DOHH2 (cell line): Measurements from ENCODE around the gene NEDD4L.

ENCODE experiments used
- H3F3A ChIP-seq: fragments of 200-600 bp; sonication (generic), shearing (Covaris generic); 2 replicates; pipeline ENCODE4 v1.6.0; 2016; ENCODE audit warnings: antibody characterized with exemption, mild to moderate bottlenecking; ENCODE audit not compliant: control insufficient read depth, insufficient read depth
- H3K27ac ChIP-seq: fragments of 200-600 bp; sonication (generic); 2 replicates; pipeline ENCODE4 v1.5.1; 2014; ENCODE audit warnings: low read depth, mild to moderate bottlenecking, low read length, moderate library complexity
- H3K27me3 ChIP-seq: fragments of 200-600 bp; sonication (generic); 2 replicates; pipeline ENCODE4 v1.6.1; 2014; ENCODE audit warnings: mild to moderate bottlenecking, low read length, mixed read lengths; ENCODE audit not compliant: control insufficient read depth
- H3K36me3 ChIP-seq: fragments of 200-600 bp; sonication (generic); 2 replicates; pipeline ENCODE4 v1.6.1; 2014; ENCODE audit warnings: mild to moderate bottlenecking, low read length, moderate library complexity, mixed read lengths; ENCODE audit not compliant: control insufficient read depth
- H3K4me1 ChIP-seq: fragments of 200-600 bp; sonication (generic); 2 replicates; pipeline ENCODE4 v1.6.1; 2014; ENCODE audit warnings: mild to moderate bottlenecking, low read length, mixed read lengths; ENCODE audit not compliant: control insufficient read depth
- H3K4me2 ChIP-seq: fragments of 200-600 bp; sonication (generic); 2 replicates; pipeline ENCODE4 v1.6.0; 2014; ENCODE audit warnings: mild to moderate bottlenecking, low read length, moderate library complexity
- H3K4me3 ChIP-seq: fragments of 200-600 bp; sonication (generic); 2 replicates; pipeline ENCODE4 v1.5.1; 2014; ENCODE audit warnings: mild to moderate bottlenecking, low read length, mixed read lengths
- H3K79me2 ChIP-seq: fragments of 200-600 bp; sonication (generic); 2 replicates; pipeline ENCODE4 v1.6.1; 2014; ENCODE audit warnings: mild to moderate bottlenecking, low read length, mixed read lengths; ENCODE audit not compliant: control insufficient read depth
- H3K9me2 ChIP-seq: fragments of 200-600 bp; sonication (generic); replicated peaks from 2 replicates; pipeline ENCODE4 v1.6.1; 2014; ENCODE audit warnings: mild to moderate bottlenecking, low read length, mixed read lengths; ENCODE audit not compliant: control insufficient read depth
- H3K9me3 ChIP-seq: fragments of 200-600 bp; sonication (generic); 2 replicates; pipeline ENCODE4 v1.6.1; 2014; ENCODE audit warnings: antibody characterized with exemption, low read length, mixed read lengths; ENCODE audit not compliant: control insufficient read depth, insufficient read depth
- H4K20me1 ChIP-seq: fragments of 200-600 bp; sonication (generic); 2 replicates; pipeline ENCODE4 v1.6.0; 2014; ENCODE audit warnings: low read depth, mild to moderate bottlenecking, antibody characterized with exemption, low read length, moderate library complexity; ENCODE audit not compliant: control insufficient read depth, insufficient read depth
- EZH2phosphoT487 ChIP-seq: fragments of 200-600 bp; sonication (generic); IDR thresholded peaks from 2 replicates; pipeline ENCODE4 v1.6.1; 2017; ENCODE audit warnings: borderline replicate concordance, mild to moderate bottlenecking, antibody characterized with exemption, low read length, moderate library complexity, mixed read lengths
- TF ChIP-seq, protein P1 (sequence below): fragments of 200-600 bp; sonication (generic); IDR thresholded peaks from one replicate; pipeline ENCODE4 v1.5.1; 2014; ENCODE audit warnings: antibody characterized with exemption, mild to moderate bottlenecking, low read depth, low read length; ENCODE audit not compliant: poor library complexity, severe bottlenecking

The NEDD4L gene

DNA sequence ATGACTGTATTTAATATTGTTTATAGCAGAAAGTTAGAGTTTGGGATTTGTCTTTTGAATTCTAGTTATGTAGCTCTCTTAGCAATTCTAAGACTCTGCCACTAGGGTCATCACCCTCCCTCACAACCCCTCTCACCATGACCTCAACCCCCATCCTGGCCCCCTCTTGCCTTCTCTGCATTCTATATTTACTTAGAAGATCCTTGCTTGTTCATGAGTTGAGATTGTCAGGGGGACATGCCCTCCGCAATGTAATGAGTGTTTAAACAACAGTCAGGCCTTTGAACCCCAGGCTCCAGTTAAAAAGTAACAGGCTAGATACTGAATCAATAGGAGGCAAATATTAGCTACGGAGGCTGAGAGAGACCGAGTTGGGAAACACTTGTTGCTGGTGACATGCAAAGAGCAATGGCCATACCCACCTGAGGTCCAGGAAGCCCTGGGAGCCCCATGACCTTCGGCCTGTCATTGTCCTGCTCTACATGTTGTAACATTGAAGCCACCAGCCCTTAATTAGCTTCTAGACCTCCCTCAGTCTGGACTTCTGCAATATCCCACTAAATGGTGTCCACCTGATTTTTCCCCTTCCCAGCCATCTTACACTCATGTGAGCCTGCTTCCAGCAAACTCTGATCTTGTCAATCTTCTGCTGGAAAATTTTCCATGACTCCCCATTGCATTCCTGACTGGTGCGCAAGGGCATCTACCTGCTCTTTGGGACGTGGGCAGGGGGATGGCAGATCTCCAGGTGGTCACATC is 363.8 kb downstream of the NEDD4L start:
- H3K4me1 ChIP-seq: no peaks in the 10 kb centered on the region
- H3K4me2 ChIP-seq: no peak overlapping the region
- H3K27me3 ChIP-seq: peaks cover 2% of the 10 kb centered on the region; the same call in 1 of the 2 replicates
- H3K27ac ChIP-seq: no peak overlapping the region
- no peaks in the 10 kb centered on the region for H3K9me3 ChIP-seq
- H3K4me3 ChIP-seq: no peak overlapping the region
- H3F3A ChIP-seq: no peaks in the 10 kb centered on the region
- no peaks in the 10 kb centered on the region for H4K20me1 ChIP-seq
- H3K79me2 ChIP-seq: no peaks in the 10 kb centered on the region
- H3K9me2 ChIP-seq: no peaks in the 10 kb centered on the region
- no peaks in the 10 kb centered on the region for H3K36me3 ChIP-seq
- TF ChIP-seq, protein P1, sequence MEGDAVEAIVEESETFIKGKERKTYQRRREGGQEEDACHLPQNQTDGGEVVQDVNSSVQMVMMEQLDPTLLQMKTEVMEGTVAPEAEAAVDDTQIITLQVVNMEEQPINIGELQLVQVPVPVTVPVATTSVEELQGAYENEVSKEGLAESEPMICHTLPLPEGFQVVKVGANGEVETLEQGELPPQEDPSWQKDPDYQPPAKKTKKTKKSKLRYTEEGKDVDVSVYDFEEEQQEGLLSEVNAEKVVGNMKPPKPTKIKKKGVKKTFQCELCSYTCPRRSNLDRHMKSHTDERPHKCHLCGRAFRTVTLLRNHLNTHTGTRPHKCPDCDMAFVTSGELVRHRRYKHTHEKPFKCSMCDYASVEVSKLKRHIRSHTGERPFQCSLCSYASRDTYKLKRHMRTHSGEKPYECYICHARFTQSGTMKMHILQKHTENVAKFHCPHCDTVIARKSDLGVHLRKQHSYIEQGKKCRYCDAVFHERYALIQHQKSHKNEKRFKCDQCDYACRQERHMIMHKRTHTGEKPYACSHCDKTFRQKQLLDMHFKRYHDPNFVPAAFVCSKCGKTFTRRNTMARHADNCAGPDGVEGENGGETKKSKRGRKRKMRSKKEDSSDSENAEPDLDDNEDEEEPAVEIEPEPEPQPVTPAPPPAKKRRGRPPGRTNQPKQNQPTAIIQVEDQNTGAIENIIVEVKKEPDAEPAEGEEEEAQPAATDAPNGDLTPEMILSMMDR: no peak
- TF ChIP-seq EZH2phosphoT487: no peak

DNA sequence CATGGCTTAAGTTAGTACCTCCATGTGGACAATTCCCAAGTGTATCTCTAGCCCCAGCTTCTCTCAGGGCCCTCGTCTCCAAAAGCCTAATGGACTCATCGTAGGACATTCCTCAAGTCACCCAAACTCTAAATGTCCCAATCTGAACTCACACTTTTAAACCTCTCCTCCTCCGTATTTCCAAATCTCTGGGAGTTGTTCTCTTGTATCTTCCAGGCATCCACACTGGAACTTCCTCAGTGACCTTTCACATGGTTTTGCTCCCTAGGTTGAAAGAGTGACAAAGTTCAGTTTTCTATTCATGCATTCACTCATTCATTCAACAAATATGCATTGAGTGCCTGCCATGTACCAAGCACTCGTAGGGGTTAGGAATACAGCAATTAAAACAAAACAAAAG is 364.6 kb downstream of the NEDD4L start:
- Histone ChIP-seq H4K20me1 (no peaks in the 10 kb centered on the region), H3K36me3 (no peaks in the 10 kb centered on the region), H3K9me3 (no peaks in the 10 kb centered on the region), H3K27me3 (peaks cover 6% of the 10 kb centered on the region; the same call in 1 of the 2 replicates), H3K4me1 (no peaks in the 10 kb centered on the region), H3K79me2 (no peaks in the 10 kb centered on the region), H3K4me2 (no peak overlapping the region), H3K9me2 (no peaks in the 10 kb centered on the region), H3K27ac (no peak overlapping the region), H3K4me3 (no peak overlapping the region), H3F3A (no peaks in the 10 kb centered on the region)
- TF ChIP-seq, protein P1: no peak
- TF ChIP-seq EZH2phosphoT487: no peak

DNA sequence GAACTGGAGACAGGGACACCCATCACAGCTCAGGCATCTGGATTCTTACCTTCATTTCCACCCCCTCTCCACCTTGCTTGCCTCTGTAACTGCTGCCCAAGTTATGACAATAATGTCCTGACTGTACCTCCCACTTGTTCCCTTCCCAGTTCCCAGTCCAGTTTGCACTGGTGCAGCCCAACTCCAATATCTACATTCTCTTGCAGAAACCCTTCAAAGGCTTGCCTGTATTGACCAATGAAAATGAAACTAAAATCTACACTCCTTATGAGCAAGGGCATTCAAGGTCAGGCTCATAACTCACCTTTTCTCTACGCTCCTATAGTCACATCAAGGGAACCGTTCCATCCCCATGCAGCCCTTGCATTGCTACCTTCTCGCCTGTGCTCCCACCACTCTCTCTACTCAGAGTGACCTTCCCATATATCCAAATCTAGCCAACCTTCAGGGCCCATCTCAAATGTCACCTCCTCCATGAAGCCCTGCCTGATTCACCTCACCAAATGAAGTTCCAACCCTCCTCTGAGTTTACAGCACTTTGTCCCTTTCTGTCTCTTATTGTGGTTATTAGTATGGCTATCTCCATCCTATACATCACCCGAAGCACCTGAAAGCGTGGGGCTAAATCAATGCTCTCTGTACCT is 365.9 kb downstream of the NEDD4L start:
- H3K4me2 ChIP-seq: no peak overlapping the region
- no peaks in the 10 kb centered on the region for H3F3A ChIP-seq
- TF ChIP-seq, protein P1: no peak
- TF ChIP-seq EZH2phosphoT487: no peak
- H3K9me3 ChIP-seq: no peaks in the 10 kb centered on the region
- H3K27me3 ChIP-seq: peaks cover 10% of the 10 kb centered on the region
- no peaks in the 10 kb centered on the region for H3K9me2 ChIP-seq
- no peaks in the 10 kb centered on the region for H3K79me2 ChIP-seq
- no peaks in the 10 kb centered on the region for H4K20me1 ChIP-seq
- H3K4me1 ChIP-seq: no peaks in the 10 kb centered on the region
- no peak overlapping the region for H3K27ac ChIP-seq
- no peak overlapping the region for H3K4me3 ChIP-seq
- no peaks in the 10 kb centered on the region for H3K36me3 ChIP-seq
